T-cell (primary cell): ENCODE data around the gene CYTH2. TPM values are rescaled to one million over a fixed set of nuclear protein-coding genes. Genes with fewer than 3 reads are reported as not detected.

Experiments used
- ATAC-seq, 4 experiments: fragments of 200-7000 bp in 3 of 4; fragments of 150-1000 bp in 1 of 4; cut with Tn5 transposase; replicated peaks in 1 of 4; 1 replicate in 3 of 4; 2 replicates in 1 of 4; pipeline ENCODE4 v1.10.0; 2021; ENCODE audit warnings: moderate library complexity in 3 of 4, mild to moderate bottlenecking in 2 of 4, moderate number of reproducible peaks in 1 of 4
- CTCF ChIA-PET, 2 donors: fragments of 300-600 bp; sonication (Branson Sonifier 250); formaldehyde crosslinking; loops; one replicate each; lab custom pipeline; 2022; ENCODE audit warnings: antibody characterized with exemption in 2 of 2; lab: Charles Lee
- POLR2A ChIA-PET, 2 donors: fragments of 300-600 bp; sonication (Branson Sonifier 250); formaldehyde crosslinking; loops; one replicate each; lab custom pipeline; 2022; ENCODE audit warnings: antibody characterized with exemption in 2 of 2; lab: Charles Lee
- DNase-seq, 35 experiments: peaks; one replicate each; pipeline versions ENCODE4 v3.0.0 to v3.0.0-alpha.2; 2013 to 2023
- H3K27ac ChIP-seq: one replicate; pipeline ENCODE4 v1.5.1; 2013; ENCODE audit warnings: low read length
- H3K27me3 ChIP-seq, 2 experiments: replicated peaks in 1 of 2; 1 replicate in 1 of 2; 2 replicates in 1 of 2; pipeline versions ENCODE4 v1.6.1 to v1.7.0; 2013; ENCODE audit warnings: low read length in 1 of 2, mixed read lengths in 1 of 2; ENCODE audit not compliant: control insufficient read depth in 2 of 2, insufficient read depth in 2 of 2; ENCODE audit errors: extremely low read depth in 1 of 2
- H3K36me3 ChIP-seq, 2 donors: 1 replicate in 1 of 2; 2 replicates in 1 of 2; pipeline versions ENCODE4 v1.6.1 to v1.7.0; 2013; ENCODE audit warnings: low read length in 1 of 2; ENCODE audit not compliant: control insufficient read depth in 2 of 2, insufficient read depth in 1 of 2; ENCODE audit errors: extremely low read depth in 1 of 2
- H3K4me1 ChIP-seq, 2 experiments: 1 replicate in 1 of 2; 2 replicates in 1 of 2; pipeline versions ENCODE4 v1.6.1 to v1.7.0; 2013; ENCODE audit warnings: low read length in 2 of 2, mixed read lengths in 1 of 2; ENCODE audit not compliant: insufficient read depth in 2 of 2, control insufficient read depth in 1 of 2; ENCODE audit errors: extremely low read depth in 1 of 2
- H3K4me3 ChIP-seq, 2 donors: 1 replicate in 1 of 2; 2 replicates in 1 of 2; pipeline versions ENCODE4 v1.5.1 to v1.7.0; 2013; ENCODE audit warnings: mild to moderate bottlenecking in 2 of 2, low read length in 1 of 2, moderate library complexity in 1 of 2; ENCODE audit not compliant: control insufficient read depth in 1 of 2; ENCODE audit errors: extremely low read depth in 1 of 2
- H3K9me3 ChIP-seq: 2 replicates; pipeline ENCODE4 v1.7.0; 2013
- H3K27ac Mint-ChIP-seq, 2 donors: one replicate each; pipeline ENCODE4 v1.8.0; 2020 to 2021; ENCODE audit warnings: mild to moderate bottlenecking in 2 of 2, mixed read lengths in 2 of 2
- H3K27me3 Mint-ChIP-seq, 2 donors: one replicate each; pipeline ENCODE4 v1.8.0; 2021 to 2022; ENCODE audit warnings: mixed read lengths in 2 of 2
- H3K36me3 Mint-ChIP-seq: one replicate; pipeline ENCODE4 v1.8.0; 2021; ENCODE audit warnings: mixed read lengths
- H3K4me1 Mint-ChIP-seq, 3 donors: one replicate each; pipeline ENCODE4 v1.8.0; 2020 to 2022; ENCODE audit warnings: mixed read lengths in 3 of 3, mild to moderate bottlenecking in 1 of 3
- H3K4me3 Mint-ChIP-seq, 3 donors: one replicate each; pipeline ENCODE4 v1.8.0; 2020 to 2022; ENCODE audit warnings: mild to moderate bottlenecking in 3 of 3, mixed read lengths in 3 of 3, moderate library complexity in 3 of 3
- H3K9me3 Mint-ChIP-seq, 3 donors: one replicate each; pipeline ENCODE4 v1.8.0; 2020 to 2022; ENCODE audit warnings: mixed read lengths in 3 of 3
- WGBS: methylation state at CpG from one replicate; pipeline ENCODE4 v1.1.5; 2013; ENCODE audit warnings: missing lambda C conversion rate; ENCODE audit not compliant: insufficient coverage; 5-methylcytosine and 5-hydroxymethylcytosine counted together
- total RNA-seq, 35 experiments: library from RNA in 6 of 35; stranded (reverse) in 6 of 35; fragments of 120-200 nt in 1 of 35; gene quantifications; one replicate each; pipeline versions ENCODE4 v1.2.1 to v1.2.4 and lab custom pipeline; 2013 to 2026

The CYTH2 gene
- total RNA-seq, 5 donors from 2014 or later (not counting 1 experiment from before 2014, with no cell fraction given), result 37.8 to 81.5 (median 70.6) TPM

DNA sequence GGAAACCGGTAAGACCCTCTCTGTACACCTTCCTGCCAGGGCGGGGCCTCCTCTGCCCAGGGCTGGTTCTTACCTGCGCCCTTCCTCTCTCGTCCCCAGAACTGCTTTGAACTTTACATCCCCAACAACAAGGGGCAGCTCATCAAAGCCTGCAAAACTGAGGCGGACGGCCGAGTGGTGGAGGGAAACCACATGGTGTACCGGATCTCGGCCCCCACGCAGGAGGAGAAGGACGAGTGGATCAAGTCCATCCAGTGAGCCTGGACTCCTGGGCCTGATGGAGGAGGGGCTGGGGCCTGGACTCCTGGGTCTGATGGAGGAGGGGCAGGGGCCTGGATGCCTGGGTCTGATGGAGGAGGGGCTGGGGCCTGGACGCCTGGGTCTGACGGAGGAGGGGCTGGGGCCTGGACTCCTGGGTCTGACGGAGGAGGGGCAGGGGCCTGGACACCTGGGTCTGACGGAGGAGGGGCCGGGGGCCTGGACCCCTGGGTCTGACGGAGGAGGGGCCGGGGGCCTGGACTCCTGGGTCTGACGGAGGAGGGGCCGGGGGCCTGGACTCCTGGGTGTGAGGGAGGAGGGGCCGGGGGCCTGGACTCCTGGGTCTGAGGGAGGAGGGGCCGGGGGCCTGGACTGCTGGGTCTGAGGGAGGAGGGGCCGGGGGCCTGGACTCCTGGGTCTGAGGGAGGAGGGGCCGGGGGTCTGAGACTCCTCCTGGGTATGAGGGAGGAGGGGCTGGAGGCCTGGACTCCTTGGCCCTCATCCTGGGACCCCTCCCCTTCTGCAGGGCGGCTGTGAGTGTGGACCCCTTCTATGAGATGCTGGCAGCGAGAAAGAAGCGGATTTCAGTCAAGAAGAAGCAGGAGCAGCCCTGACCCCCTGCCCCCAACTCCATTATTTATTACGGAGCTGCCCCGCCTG is 9.4 kb downstream of the CYTH2 start:
- no peak overlapping the region for H3K27ac ChIP-seq
- H3K4me1 ChIP-seq, result peaks cover 4 to 31% of the 10 kb centered on the region in 2 experiments
- H3K9me3 ChIP-seq, result no peaks in the 10 kb centered on the region
- Mint-ChIP-seq H3K9me3 (no peaks in the 10 kb centered on the region), H3K4me1 (peaks cover 15 to 29% (median 19%) of the 10 kb centered on the region in 3 donors), H3K27ac (no peak overlapping the region), H3K27me3 (no peaks in the 10 kb centered on the region), H3K4me3 (peak overlapping the region in 1 of 3 donors; percentile 89), H3K36me3 (peaks cover 15% of the 10 kb centered on the region)
- no peak overlapping the region for H3K4me3 ChIP-seq
- peaks cover 22 to 42% of the 10 kb centered on the region in 2 donors for H3K36me3 ChIP-seq
- DNase-seq, result no peak
- 91% methylated on average over 10 of the region's 29 CpGs for WGBS
- no peaks in the 10 kb centered on the region for H3K27me3 ChIP-seq
- ChIA-PET CTCF (interaction anchor here in 1 of 2 donors (0.6 kb wide), 1 partner anchor 102 kb away, joined by 3 read pairs; no protein-coding TSS in a partner anchor), POLR2A (no interaction called here)
- ATAC-seq, result no peak

DNA sequence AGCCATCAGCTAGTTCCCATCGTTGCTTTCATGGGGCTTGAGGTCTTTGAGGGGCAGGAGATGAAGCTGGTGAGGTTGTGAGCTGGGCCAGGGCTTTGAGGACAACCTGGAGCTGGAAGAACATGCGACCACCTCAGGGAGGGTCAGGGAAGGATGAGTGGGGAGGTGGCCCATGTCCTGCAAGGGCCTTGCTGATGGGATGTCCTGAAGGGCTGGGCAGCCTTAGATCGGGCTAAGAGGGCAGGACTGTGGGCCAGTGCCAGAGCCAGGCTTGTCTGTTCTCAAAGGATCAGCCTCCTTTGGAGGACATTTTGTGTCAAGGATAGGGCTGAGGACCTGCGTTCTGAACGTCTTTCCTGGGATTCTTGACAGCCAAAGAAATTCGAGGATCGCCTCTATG is 10.5 kb downstream of the CYTH2 start:
- DNase-seq (no peak), ATAC-seq (no peak)
- ChIA-PET CTCF (no interaction called here), POLR2A (no interaction called here)
- Mint-ChIP-seq H3K36me3 (peaks cover 12% of the 10 kb centered on the region), H3K9me3 (no peaks in the 10 kb centered on the region), H3K27me3 (no peaks in the 10 kb centered on the region), H3K4me1 (peaks cover 13 to 26% (median 19%) of the 10 kb centered on the region in 3 donors), H3K4me3 (peak overlapping the region; percentile 78 to 89 (median 83)), H3K27ac (peak overlapping the region; percentile 87 to 90)
- Histone ChIP-seq H3K27me3 (no peaks in the 10 kb centered on the region), H3K27ac (peak overlapping the region; percentile 77), H3K36me3 (peaks cover 15 to 31% of the 10 kb centered on the region in 2 donors), H3K9me3 (no peaks in the 10 kb centered on the region), H3K4me3 (no peak overlapping the region), H3K4me1 (peaks cover 4 to 29% of the 10 kb centered on the region in 2 experiments)
- WGBS, result 93% methylated on average over 6 of the region's 7 CpGs

DNA sequence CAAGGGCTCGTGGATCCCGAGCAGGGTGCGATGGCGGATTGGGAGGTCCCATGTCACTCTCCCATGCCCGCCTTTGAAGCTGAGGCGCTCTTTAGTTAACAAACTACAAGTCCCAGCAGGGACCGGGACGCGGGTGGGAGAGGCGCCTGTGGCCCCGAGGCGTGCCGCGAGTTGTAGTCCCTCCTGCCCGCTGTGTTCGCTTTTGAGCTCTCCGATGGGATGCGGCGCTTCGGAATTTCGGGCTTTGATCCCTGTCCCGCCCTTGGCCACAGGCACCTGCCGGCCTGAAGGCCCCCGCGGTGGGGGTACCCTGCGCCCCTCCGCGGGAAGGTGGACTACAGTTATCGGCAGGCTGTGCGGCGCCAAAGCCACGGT is 11.0 kb downstream of the CYTH2 start:
- CTCF ChIA-PET, result no interaction called here
- Histone ChIP-seq H3K4me1 (peaks cover 4 to 29% of the 10 kb centered on the region in 2 experiments), H3K27ac (peak overlapping the region; percentile 77), H3K9me3 (no peaks in the 10 kb centered on the region), H3K36me3 (peaks cover 10 to 26% of the 10 kb centered on the region in 2 donors), H3K4me3 (peak overlapping the region; percentile 63 to 82), H3K27me3 (peaks cover 0 to 3% of the 10 kb centered on the region in 2 experiments)
- 41% methylated on average over 32 of the region's 32 CpGs for WGBS
- Mint-ChIP-seq H3K9me3 (no peaks in the 10 kb centered on the region), H3K27me3 (no peaks in the 10 kb centered on the region), H3K36me3 (peaks cover 12% of the 10 kb centered on the region), H3K4me3 (peak overlapping the region; percentile 78 to 89 (median 83)), H3K27ac (peak overlapping the region; percentile 87 to 90), H3K4me1 (peaks cover 13 to 26% (median 19%) of the 10 kb centered on the region in 3 donors)
- DNase-seq (peak in 21 of 35 experiments; percentile 23 to 59 (median 37)), ATAC-seq (peak; percentile 46 to 63 (median 56))
- POLR2A ChIA-PET, result no interaction called here

DNA sequence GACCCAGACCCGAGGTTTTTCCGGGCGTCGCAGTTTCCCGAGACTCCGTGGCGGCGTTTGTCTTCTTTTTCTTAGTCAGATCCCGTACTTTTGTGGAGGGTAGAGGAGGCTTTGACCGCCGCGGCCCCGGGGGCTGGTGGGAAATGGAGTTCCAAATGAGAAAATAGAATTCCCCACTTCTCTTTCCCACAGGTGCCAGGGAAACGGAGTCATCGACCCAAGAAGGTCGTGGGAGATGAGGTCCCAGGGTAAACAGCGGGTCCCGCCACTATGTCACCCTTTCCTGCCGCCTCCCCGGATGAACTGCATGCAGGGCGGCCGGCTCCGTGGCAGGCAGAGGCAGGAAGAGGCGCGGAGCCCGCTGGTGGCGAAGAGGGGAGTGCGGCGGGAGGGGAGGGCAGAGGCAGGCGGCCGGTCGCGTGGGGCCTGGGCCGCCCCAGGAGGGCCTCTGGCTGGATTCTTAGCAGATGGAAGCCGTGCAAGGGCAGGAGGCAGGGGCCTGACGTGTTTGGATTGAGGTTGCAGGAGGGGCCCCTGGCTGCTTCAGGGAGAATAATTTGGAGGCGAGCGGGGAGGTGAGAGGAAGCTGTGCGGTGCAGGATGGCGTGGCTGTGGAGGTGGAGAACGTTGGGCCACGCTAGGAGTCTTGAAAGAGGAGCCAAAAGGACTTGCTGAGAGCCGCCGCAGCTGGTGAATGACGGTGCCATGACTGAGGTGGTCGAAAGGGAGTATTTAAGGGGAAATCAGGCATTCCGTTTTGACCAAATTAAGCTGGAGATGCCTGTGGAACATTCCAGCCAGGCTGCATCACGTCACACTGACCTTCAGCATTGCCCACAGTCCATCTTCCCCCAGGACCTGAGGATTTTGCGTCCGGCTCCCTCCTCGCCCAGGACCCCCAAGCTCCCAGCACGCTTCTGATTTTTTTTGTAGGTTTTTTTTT is 11.7 kb downstream of the CYTH2 start:
- Histone ChIP-seq H3K4me3 (peak overlapping the region; percentile 63 to 82), H3K36me3 (peaks cover 10 to 20% of the 10 kb centered on the region in 2 donors), H3K4me1 (peaks cover 4 to 26% of the 10 kb centered on the region in 2 experiments), H3K27ac (peak overlapping the region; percentile 77), H3K27me3 (peaks cover 0 to 3% of the 10 kb centered on the region in 2 experiments), H3K9me3 (no peaks in the 10 kb centered on the region)
- H3K9me3 Mint-ChIP-seq, result no peaks in the 10 kb centered on the region
- ChIA-PET CTCF (no interaction called here), POLR2A (interaction anchor here (0.6 to 0.7 kb wide), 2 partner anchors 175 to 822 kb away, joined by 5 read pairs; no protein-coding TSS in a partner anchor)
- H3K36me3 Mint-ChIP-seq, result peaks cover 5% of the 10 kb centered on the region
- ATAC-seq, result peak; percentile 85 to 87 (median 86)
- peak overlapping the region; percentile 78 to 89 (median 83) for H3K4me3 Mint-ChIP-seq
- peaks cover 13 to 26% (median 19%) of the 10 kb centered on the region in 3 donors for H3K4me1 Mint-ChIP-seq
- DNase-seq, result peak in 33 of 35 experiments; percentile 30 to 71 (median 47)
- H3K27ac Mint-ChIP-seq, result peak overlapping the region; percentile 87 to 90
- no peaks in the 10 kb centered on the region for H3K27me3 Mint-ChIP-seq
- 6% methylated on average over 27 of the region's 52 CpGs for WGBS

DNA sequence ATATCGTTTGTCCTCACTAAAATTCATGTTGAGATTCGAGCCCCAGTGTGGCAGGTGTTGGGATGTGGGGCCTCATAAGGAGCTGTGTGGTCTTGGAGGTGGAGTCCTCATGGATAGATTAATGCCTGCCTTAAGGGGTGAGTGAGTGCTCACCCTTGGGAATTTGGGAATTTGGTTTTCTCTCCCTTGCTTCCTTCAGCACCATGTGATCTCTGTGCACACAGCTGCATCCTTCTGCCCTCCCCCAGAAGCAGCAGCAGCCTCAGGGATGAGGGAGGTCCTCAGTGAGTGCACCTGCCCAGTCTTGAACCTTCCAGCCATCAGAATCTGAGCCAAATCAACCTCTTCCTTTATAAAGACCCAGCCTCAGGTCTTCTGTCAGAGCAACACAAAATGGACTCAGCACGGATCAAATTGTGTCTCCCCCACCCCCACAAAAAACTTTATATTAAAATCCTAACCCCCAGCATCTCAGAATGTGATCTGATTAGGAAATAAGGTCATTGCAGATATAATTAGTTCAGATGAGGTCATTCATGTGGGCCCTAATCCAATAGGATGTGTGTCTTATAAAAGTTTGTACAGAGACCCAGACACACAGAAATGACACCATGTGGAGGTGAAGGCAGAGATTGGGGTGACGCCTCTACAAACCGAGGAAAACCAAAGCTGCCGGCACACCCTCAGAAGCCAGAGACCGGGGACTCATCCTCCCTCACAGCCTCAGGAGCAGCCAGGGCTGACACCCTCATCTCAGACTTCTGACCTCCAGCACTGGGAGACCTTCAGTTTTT is 12.9 kb downstream of the CYTH2 start:
- Histone ChIP-seq H3K4me3 (no peak overlapping the region), H3K27me3 (peaks cover 0 to 3% of the 10 kb centered on the region in 2 experiments), H3K27ac (no peak overlapping the region), H3K36me3 (peaks cover 9 to 14% of the 10 kb centered on the region in 2 donors), H3K9me3 (no peaks in the 10 kb centered on the region), H3K4me1 (peaks cover 4 to 26% of the 10 kb centered on the region in 2 experiments)
- Mint-ChIP-seq H3K36me3 (no peaks in the 10 kb centered on the region), H3K9me3 (no peaks in the 10 kb centered on the region), H3K4me1 (peaks cover 13 to 26% (median 19%) of the 10 kb centered on the region in 3 donors), H3K27me3 (no peaks in the 10 kb centered on the region), H3K4me3 (peak overlapping the region; percentile 31 to 89 (median 83)), H3K27ac (peak overlapping the region; percentile 70 to 74)
- ATAC-seq (no peak), DNase-seq (no peak)
- WGBS, result no CpG with 5 or more reads among the region's 7 CpGs
- ChIA-PET POLR2A (interaction anchor here in 1 of 2 donors (0.5 kb wide), 1 partner anchor 1193 kb away, joined by 3 read pairs; no protein-coding TSS in a partner anchor), CTCF (no interaction called here)
